ENCODE results near the gene ATP5F1E.

ATP5F1E gene

GRCh38 chr20:59020938-59021551 lies 11.1 kb downstream of the ATP5F1E start:
- DNase-seq (ENCODE audit: extremely low read depth, low read depth), result no peak
- TF ChIP-seq, protein P1, sequence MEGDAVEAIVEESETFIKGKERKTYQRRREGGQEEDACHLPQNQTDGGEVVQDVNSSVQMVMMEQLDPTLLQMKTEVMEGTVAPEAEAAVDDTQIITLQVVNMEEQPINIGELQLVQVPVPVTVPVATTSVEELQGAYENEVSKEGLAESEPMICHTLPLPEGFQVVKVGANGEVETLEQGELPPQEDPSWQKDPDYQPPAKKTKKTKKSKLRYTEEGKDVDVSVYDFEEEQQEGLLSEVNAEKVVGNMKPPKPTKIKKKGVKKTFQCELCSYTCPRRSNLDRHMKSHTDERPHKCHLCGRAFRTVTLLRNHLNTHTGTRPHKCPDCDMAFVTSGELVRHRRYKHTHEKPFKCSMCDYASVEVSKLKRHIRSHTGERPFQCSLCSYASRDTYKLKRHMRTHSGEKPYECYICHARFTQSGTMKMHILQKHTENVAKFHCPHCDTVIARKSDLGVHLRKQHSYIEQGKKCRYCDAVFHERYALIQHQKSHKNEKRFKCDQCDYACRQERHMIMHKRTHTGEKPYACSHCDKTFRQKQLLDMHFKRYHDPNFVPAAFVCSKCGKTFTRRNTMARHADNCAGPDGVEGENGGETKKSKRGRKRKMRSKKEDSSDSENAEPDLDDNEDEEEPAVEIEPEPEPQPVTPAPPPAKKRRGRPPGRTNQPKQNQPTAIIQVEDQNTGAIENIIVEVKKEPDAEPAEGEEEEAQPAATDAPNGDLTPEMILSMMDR (IDR thresholded peaks at IDR 0.05; ENCODE audit: low read depth, low read length), result no peak

- no peak for DNase-seq (ENCODE audit: extremely low read depth, low read depth)
These were observed 12.9 kb downstream of the ATP5F1E start, which contains the start of gene TUBB1 for GRCh38 chr20:59019217-59019616. Gene TUBB1, plus strand, starts transcription at chr20:59019429. Its CDS starts 94 bp downstream, at chr20:59019523.

GRCh38 chr20:59018817-59019216 lies 13.3 kb downstream of the ATP5F1E start:
- TF ChIP-seq, protein P1 (IDR thresholded peaks at IDR 0.05; ENCODE audit: low read depth, low read length), result no peak
- DNase-seq (ENCODE audit: extremely low read depth, low read depth), result no peak

More at GRCh38 chr20:59019217-59019616, 12.9 kb downstream of the ATP5F1E start, which contains the start of gene TUBB1:
- TF ChIP-seq, protein P1 (IDR thresholded peaks at IDR 0.05; ENCODE audit: low read depth, low read length), result no peak

DNA sequence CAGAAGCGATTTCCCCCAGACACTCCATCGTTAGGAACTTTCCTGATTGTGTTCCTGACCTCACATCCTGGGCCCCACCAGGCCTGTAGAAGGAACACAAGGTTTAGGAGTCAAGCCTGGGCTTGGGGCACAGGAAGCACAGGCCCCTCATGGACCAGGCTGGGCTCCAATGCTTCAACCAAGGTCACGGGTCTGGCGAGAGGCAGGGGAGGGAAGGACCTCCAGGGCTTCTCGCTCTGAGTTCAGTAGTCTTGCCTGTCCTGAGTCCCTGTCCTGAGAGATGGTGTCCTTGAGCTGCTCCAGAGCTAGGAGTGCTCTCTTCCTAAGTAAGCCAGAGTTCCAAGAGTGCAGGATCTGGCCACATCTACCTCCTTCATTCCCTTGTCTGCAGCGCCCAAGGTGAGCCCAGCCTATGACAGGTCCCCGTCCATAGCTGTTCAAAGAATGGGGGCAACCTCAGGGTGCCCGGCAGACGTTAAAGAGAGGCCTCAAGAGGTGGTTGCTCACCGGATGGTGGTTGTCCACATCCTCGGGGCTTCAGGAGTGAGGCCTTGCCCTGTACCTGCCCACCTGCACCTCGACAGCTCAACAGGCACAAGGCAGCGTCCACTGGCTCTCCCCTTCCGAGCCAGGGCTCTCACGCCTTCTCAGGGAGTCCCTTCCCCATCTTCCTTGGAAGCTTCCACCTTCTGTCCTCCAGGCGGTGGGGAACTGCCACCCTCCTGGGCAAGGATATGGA lies 14.5 kb downstream of the ATP5F1E start:
- TF ChIP-seq, protein P1 (IDR thresholded peaks at IDR 0.05; ENCODE audit: low read depth, low read length), result no peak
- no peak for DNase-seq (ENCODE audit: extremely low read depth, low read depth)

DNA sequence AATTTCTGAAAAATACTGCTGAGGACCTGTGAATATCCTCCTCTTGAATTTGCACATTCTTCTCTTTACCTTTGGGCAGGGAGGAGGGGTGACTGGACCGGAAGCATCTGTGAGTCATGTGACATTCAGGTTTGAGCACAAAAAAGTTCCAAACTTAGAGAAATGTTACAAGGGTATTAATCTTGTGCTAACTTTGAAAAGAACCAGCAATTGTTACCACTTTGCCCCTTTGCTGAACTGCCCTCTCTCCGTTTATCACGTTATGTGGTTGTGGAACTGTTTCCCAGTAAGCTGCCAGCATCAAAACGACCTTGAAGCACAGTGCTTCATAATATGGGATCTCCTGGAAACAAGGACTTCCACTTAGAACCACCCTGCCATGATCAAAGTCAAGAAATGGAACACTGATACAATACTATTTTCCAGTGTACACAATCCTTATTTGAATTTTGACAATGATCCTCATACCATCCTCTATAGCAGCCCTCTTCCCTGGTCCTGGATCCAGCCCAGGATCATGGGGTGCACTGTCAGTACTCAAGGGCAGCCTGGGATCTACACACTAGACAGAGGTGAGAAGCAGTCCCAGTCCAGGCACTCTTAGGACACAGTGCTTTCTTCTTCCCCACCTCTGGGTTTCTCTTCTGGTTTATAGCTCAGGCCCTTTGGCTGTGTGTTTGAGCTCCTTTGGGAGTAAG lies 15.2 kb downstream of the ATP5F1E start:
- TF ChIP-seq, protein P1 (IDR thresholded peaks at IDR 0.05; ENCODE audit: low read depth, low read length), result no peak

GRCh38 chr20:59015812-59016711 lies 16.1 kb downstream of the ATP5F1E start:
- no peak for DNase-seq (ENCODE audit: extremely low read depth, low read depth)
- TF ChIP-seq, protein P1 (IDR thresholded peaks at IDR 0.05; ENCODE audit: low read depth, low read length), result no peak

More for the DNA sequence above, 15.2 kb downstream of the ATP5F1E start:
- DNase-seq (ENCODE audit: extremely low read depth, low read depth), result no peak
